AG04449 (cell line): ENCODE data around the gene GLRA1.

Experiments
- CTCF ChIA-PET: fragments of 350-600 bp; formaldehyde crosslinking; extraction: SDS; loops from one replicate; lab custom pipeline; 2021; ENCODE audit warnings: antibody characterized with exemption; lab: Yijun Ruan, JAX
- POLR2A ChIA-PET: fragments of 400-600, 350-600 bp; formaldehyde crosslinking; extraction: SDS; loops from one replicate; lab custom pipeline; 2020; ENCODE audit warnings: antibody characterized with exemption, inconsistent platforms; lab: Yijun Ruan, JAX
- DNase-seq: peaks from one replicate; pipeline ENCODE4 v3.0.0-alpha.2; 2010; ENCODE audit warnings: low read depth, low spot score
- H3K4me3 ChIP-seq: 2 replicates; pipeline ENCODE4 v1.5.1; 2011; ENCODE audit warnings: low read depth, mild to moderate bottlenecking, control low read depth, low read length
- CTCF ChIP-seq: IDR thresholded peaks from one replicate; pipeline ENCODE4 v1.5.1; 2011; ENCODE audit warnings: mild to moderate bottlenecking, moderate library complexity, low read length, control low read depth, inconsistent platforms; ENCODE audit not compliant: insufficient read depth; ENCODE audit errors: missing control alignments

GLRA1 gene

DNA sequence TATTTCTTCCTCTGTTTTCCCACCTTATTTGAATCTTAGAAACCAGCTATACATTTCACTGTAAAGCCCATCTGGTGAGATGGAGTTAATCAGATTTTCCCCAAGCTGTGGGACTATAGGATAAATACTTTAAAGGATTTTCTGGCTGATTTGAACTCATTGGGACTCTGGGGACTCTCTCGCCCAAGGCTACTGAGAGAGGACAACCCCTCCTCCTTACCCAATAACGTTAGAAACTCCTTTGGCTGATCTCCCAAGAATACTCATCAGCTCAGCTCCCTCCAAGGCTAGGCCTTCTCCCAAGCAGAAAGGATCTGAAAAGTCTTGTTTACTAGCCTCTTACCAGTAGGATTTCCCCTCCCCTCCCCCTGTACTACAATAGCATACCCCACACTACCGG is 1.5 kb upstream of the GLRA1 start:
- CTCF ChIA-PET = no interaction called here

GRCh38 chr5:151925340-151925739 is 689 bp upstream of the GLRA1 start:
- no peak overlapping the region for H3K4me3 ChIP-seq
- ChIA-PET POLR2A (no interaction called here), CTCF (no interaction called here)
- TF ChIP-seq CTCF = no peak
- no peak for DNase-seq

More for the DNA sequence above, 1.5 kb upstream of the GLRA1 start:
- no peak for DNase-seq
- TF ChIP-seq CTCF = no peak
- H3K4me3 ChIP-seq = no peak overlapping the region
- POLR2A ChIA-PET = no interaction called here

GRCh38 chr5:151923866-151924476 is 680 bp downstream of the GLRA1 start:
- TF ChIP-seq CTCF = no peak
- H3K4me3 ChIP-seq = no peak overlapping the region
- CTCF ChIA-PET = no interaction called here
- no peak for DNase-seq
- POLR2A ChIA-PET = no interaction called here

DNA sequence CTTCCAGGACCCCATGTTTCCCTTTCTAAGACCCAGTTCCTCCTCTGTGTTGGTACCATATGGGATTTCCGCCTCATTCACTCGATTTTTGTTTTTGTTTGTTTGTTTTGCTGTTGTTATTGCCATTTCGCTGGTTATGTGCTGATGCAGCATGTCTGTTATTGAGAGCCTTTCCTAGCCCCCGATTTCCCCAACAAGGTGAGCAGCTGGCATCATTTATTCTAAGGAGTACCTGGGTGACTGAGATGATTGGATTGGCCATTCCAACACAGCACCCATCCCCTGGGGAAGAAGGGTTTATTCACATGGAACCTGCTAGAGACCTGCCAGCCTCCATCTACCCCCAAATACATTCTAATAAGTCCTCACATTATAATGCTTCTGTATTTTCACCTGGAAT is 2.7 kb downstream of the GLRA1 start:
- no peak overlapping the region for H3K4me3 ChIP-seq
- DNase-seq = no peak
- TF ChIP-seq CTCF = no peak
- POLR2A ChIA-PET = no interaction called here
- CTCF ChIA-PET = no interaction called here

DNA sequence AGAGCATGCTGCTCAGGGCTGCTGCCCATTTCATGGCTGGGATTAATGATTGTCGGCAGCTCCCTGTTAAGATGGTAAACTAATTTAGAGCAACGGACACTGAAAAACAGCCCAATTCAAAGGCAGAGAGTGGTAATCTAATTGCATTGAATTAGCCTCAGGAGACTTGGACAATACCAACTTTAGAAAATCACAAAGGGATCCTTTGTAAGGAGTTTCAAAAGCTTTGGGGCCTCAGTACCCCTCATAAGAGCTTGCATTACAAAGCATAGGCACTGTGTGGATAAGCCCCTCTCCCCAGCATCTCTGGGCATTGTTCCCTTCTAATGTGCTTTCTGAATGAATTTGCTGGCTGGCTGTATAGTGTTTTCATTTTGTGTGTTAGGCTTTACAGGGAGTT is 6.7 kb downstream of the GLRA1 start:
- no peak for DNase-seq
- no peak for TF ChIP-seq CTCF
- CTCF ChIA-PET = no interaction called here
- POLR2A ChIA-PET = no interaction called here
- no peak overlapping the region for H3K4me3 ChIP-seq

DNA sequence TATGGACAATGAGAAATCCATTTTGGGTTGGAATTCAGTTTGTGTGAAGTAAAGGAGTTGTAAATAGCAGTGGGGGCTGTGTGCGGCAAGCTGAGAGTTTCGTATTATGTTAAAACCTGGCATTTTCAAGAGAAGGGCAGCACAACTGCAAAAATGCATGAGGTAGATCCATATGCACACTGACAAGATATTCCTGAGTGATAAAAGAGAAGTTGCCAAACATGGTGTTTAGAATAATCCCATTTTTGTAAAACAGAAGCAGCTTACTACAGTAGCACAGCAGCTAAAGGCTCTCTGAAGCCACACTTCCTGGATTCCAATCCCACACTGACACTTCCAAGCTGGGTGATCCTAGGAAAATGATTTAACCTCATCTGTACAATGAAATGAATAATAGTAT is 11.2 kb downstream of the GLRA1 start:
- POLR2A ChIA-PET = no interaction called here
- CTCF ChIA-PET = no interaction called here
- no peak for TF ChIP-seq CTCF
- H3K4me3 ChIP-seq = no peak overlapping the region
- DNase-seq = no peak
